ENCODE data around the gene ACAD11.
"Not testable (repeated sequence)": the region's sequence is repeated elsewhere in the genome, so short reads cannot be mapped to it uniquely, and the experiment has no call there.

The ACAD11 gene

GRCh38 chr3:132652640-132653270, 6.9 kb downstream of the ACAD11 start:
- peak; percentile 57 for DNase-seq (ENCODE audit: low spot score)

GRCh38 chr3:132650153-132650552, 9.5 kb downstream of the ACAD11 start:
- DNase-seq (ENCODE audit: low spot score), result no peak

- DNase-seq (ENCODE audit: low spot score), result no peak
Measured at GRCh38 chr3:132645058-132645457, 14.6 kb downstream of the ACAD11 start.

- DNase-seq (ENCODE audit: low spot score), result no peak
Measured at GRCh38 chr3:132643366-132643765, 16.2 kb downstream of the ACAD11 start.

- no peak for DNase-seq (ENCODE audit: low spot score)
Measured at GRCh38 chr3:132642539-132642847, 17.1 kb downstream of the ACAD11 start.

- DNase-seq (ENCODE audit: low spot score), result peak; percentile 72
Measured at GRCh38 chr3:132641837-132642538, 17.6 kb downstream of the ACAD11 start.

GRCh38 chr3:132641427-132641826, 18.2 kb downstream of the ACAD11 start:
- DNase-seq (ENCODE audit: low spot score), result not testable (repeated sequence)

GRCh38 chr3:132638706-132639105, 20.9 kb downstream of the ACAD11 start:
- DNase-seq (ENCODE audit: low spot score), result no peak

GRCh38 chr3:132637590-132637989, 22.0 kb downstream of the ACAD11 start:
- peak; percentile 68 for DNase-seq (ENCODE audit: low spot score)

- DNase-seq (ENCODE audit: low spot score), result no peak
Measured at GRCh38 chr3:132635052-132635451, 24.6 kb downstream of the ACAD11 start.

GRCh38 chr3:132630612-132631011, 29.0 kb downstream of the ACAD11 start:
- DNase-seq (ENCODE audit: low spot score), result no peak

- peak; percentile 65 for DNase-seq (ENCODE audit: low spot score)
Measured at GRCh38 chr3:132629928-132630327, 29.7 kb downstream of the ACAD11 start.

- no peak for DNase-seq (ENCODE audit: low spot score)
Measured at GRCh38 chr3:132628157-132628556, 31.5 kb downstream of the ACAD11 start.

GRCh38 chr3:132626955-132627354, 32.7 kb downstream of the ACAD11 start:
- DNase-seq (ENCODE audit: low spot score), result no peak

GRCh38 chr3:132625613-132626012, 34.0 kb downstream of the ACAD11 start:
- no peak for DNase-seq (ENCODE audit: low spot score)

- DNase-seq (ENCODE audit: low spot score), result no peak
Measured at GRCh38 chr3:132624790-132625189, 34.8 kb downstream of the ACAD11 start.

GRCh38 chr3:132623646-132624045, 36.0 kb downstream of the ACAD11 start:
- DNase-seq (ENCODE audit: low spot score), result no peak

- no peak for DNase-seq (ENCODE audit: low spot score)
Measured at GRCh38 chr3:132622761-132623160, 36.8 kb downstream of the ACAD11 start.

GRCh38 chr3:132622148-132622547, 37.5 kb downstream of the ACAD11 start:
- no peak for DNase-seq (ENCODE audit: low spot score)

- no peak for DNase-seq (ENCODE audit: low spot score)
Measured at GRCh38 chr3:132616780-132617179, 42.8 kb downstream of the ACAD11 start.

- no peak for DNase-seq (ENCODE audit: low spot score)
Measured at GRCh38 chr3:132615881-132616280, 43.7 kb downstream of the ACAD11 start.

- not testable (repeated sequence) for DNase-seq (ENCODE audit: low spot score)
Measured at GRCh38 chr3:132615301-132615700, 44.3 kb downstream of the ACAD11 start.

GRCh38 chr3:132606620-132607019, 53.0 kb downstream of the ACAD11 start:
- not testable (repeated sequence) for DNase-seq (ENCODE audit: low spot score)

GRCh38 chr3:132606085-132606484, 53.5 kb downstream of the ACAD11 start:
- peak; percentile 34 for DNase-seq (ENCODE audit: low spot score)
